ENCODE results near the gene TBL3.

- TF ChIP-seq TP53 (CRISPR knock-in tag; IDR thresholded peaks at IDR 0.05): no peak
- no peak for TF ChIP-seq POLR2A (IDR thresholded peaks at IDR 0.05; ENCODE audit: low read length)
- TF ChIP-seq E2F6 (IDR thresholded peaks at IDR 0.05; ENCODE audit: borderline replicate concordance, low read depth): no peak
- TF ChIP-seq PHF8 (IDR thresholded peaks at IDR 0.05; ENCODE audit: borderline replicate concordance, low read depth): no peak
- no peak for TF ChIP-seq CTCF (IDR thresholded peaks at IDR 0.05)
- TF ChIP-seq CHD4 (IDR thresholded peaks at IDR 0.05; ENCODE audit: borderline replicate concordance): no peak
- no peak for TF ChIP-seq REST (IDR thresholded peaks at IDR 0.05)
Observed at GRCh38 chr16:2026461-2027023, 54.7 kb downstream of the TBL3 start, which contains the start of gene NHERF2.
